Karpas-422 (cell line): ENCODE measurements around the gene FRMPD1. TPM values are rescaled to one million over a fixed set of nuclear protein-coding genes. Genes with fewer than 3 reads are reported as not detected.

Experiments used
- DNase-seq: peaks from one replicate; pipeline ENCODE4 v3.0.0-alpha.2; 2015
- H2AFZ ChIP-seq: fragments of 200-600 bp; sonication (generic); 2 replicates; pipeline ENCODE4 v1.6.1; 2014; ENCODE audit warnings: antibody characterized with exemption, low read length, mixed read lengths
- H3K27ac ChIP-seq: fragments of 200-600 bp; sonication (generic); 2 replicates; pipeline ENCODE4 v1.5.1; 2014; ENCODE audit warnings: mild to moderate bottlenecking, low read length, moderate library complexity
- H3K27me3 ChIP-seq: fragments of 200-600 bp; sonication (generic); 2 replicates; pipeline ENCODE4 v1.6.1; 2014; ENCODE audit warnings: low read length, mixed read lengths
- H3K36me3 ChIP-seq: fragments of 200-600 bp; sonication (generic); 2 replicates; pipeline ENCODE4 v1.6.1; 2014; ENCODE audit warnings: low read length, mixed read lengths; ENCODE audit not compliant: insufficient read depth
- H3K4me1 ChIP-seq: fragments of 200-600 bp; sonication (generic); 2 replicates; pipeline ENCODE4 v1.6.1; 2014; ENCODE audit warnings: mild to moderate bottlenecking, low read length, mixed read lengths
- H3K4me2 ChIP-seq: fragments of 200-600 bp; sonication (generic); 2 replicates; pipeline ENCODE4 v1.6.1; 2014; ENCODE audit warnings: low read length, low read depth, mild to moderate bottlenecking; ENCODE audit not compliant: poor library complexity, severe bottlenecking
- H3K4me3 ChIP-seq: fragments of 200-600 bp; sonication (generic); 2 replicates; pipeline ENCODE4 v1.5.1; 2014; ENCODE audit warnings: mild to moderate bottlenecking, antibody characterized with exemption, low read length, mixed read lengths
- H3K79me2 ChIP-seq: fragments of 200-600 bp; sonication (generic); 2 replicates; pipeline ENCODE4 v1.6.1; 2014; ENCODE audit warnings: mild to moderate bottlenecking, low read length, mixed read lengths
- H3K9ac ChIP-seq: fragments of 200-600 bp; sonication (generic); 2 replicates; pipeline ENCODE4 v1.6.0; 2014; ENCODE audit warnings: low read length
- H3K9me2 ChIP-seq: fragments of 200-600 bp; sonication (generic), shearing (Covaris generic); replicated peaks from 2 replicates; pipeline ENCODE4 v1.6.0; 2014; ENCODE audit warnings: mild to moderate bottlenecking, low read length, moderate library complexity; ENCODE audit not compliant: insufficient read depth
- H3K9me3 ChIP-seq: fragments of 300-700, 200-600 bp; sonication (generic); 2 replicates; pipeline ENCODE4 v1.6.1; 2014; ENCODE audit warnings: low read length, mixed read lengths
- H4K20me1 ChIP-seq: fragments of 200-600 bp; sonication (generic); 2 replicates; pipeline ENCODE4 v1.6.1; 2014; ENCODE audit warnings: mild to moderate bottlenecking, antibody characterized with exemption, low read length, low read depth; ENCODE audit not compliant: insufficient read depth
- total RNA-seq: library from RNA; depleted of rRNA; stranded (reverse); fragments of >200 nt; shearing (Covaris generic); gene quantifications from 2 replicates; pipeline ENCODE4 v1.2.3, GENCODE V29; 2014; ENCODE audit warnings: low replicate concordance

Gene FRMPD1
- total RNA-seq, 1 experiment from 2014 or later = not detected

DNA sequence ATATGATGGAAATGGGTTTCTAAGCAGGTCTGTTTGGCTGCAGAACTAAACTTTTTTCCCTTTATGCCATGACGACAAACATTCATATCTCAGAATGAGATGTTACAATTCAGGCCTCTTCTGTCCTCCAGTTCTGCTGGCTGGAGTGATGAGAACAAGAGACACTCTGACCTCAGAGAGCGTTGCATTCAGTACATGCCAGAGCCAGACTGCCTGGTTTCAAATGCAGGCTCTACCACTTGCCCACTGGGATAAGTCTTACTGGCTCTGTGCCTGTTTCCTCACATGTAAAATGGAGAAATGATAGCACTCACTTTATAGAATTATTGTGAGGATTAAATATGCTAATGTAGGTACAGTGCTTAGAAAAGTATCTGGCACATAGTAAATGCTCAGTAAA lies 33.6 kb upstream of the FRMPD1 start:
- no peaks in the 10 kb centered on the region for H4K20me1 ChIP-seq
- H3K9me3 ChIP-seq = no peaks in the 10 kb centered on the region
- no peaks in the 10 kb centered on the region for H3K27me3 ChIP-seq
- H2AFZ ChIP-seq = no peak overlapping the region
- H3K9ac ChIP-seq = no peak overlapping the region
- H3K79me2 ChIP-seq = no peaks in the 10 kb centered on the region
- DNase-seq = no peak
- H3K36me3 ChIP-seq = no peaks in the 10 kb centered on the region
- no peak overlapping the region for H3K4me2 ChIP-seq
- no peak overlapping the region for H3K4me3 ChIP-seq
- H3K27ac ChIP-seq = no peak overlapping the region
- no peaks in the 10 kb centered on the region for H3K9me2 ChIP-seq
- peaks cover under 1% of the 10 kb centered on the region for H3K4me1 ChIP-seq

DNA sequence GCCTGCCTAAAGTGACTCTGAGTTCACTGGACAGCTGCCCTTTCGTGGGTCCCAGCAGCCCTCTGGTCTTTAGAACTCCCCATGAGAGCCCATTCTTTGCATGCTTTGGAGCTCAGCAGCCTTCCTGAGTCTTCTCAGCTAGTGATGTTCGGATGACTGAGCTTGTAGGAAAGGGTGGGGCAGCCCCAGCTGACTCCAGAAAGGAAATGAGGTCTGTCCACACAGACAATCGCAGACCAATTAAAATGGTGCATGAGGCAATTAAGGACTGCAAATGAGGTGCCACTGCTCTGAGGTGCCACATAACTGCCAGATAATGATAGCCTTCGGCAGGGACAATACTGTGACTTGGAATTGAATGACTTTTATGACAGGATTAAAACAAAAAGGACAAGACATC lies 32.9 kb upstream of the FRMPD1 start:
- H3K9ac ChIP-seq = no peak overlapping the region
- H3K4me3 ChIP-seq = no peak overlapping the region
- H4K20me1 ChIP-seq = no peaks in the 10 kb centered on the region
- no peak overlapping the region for H3K4me2 ChIP-seq
- no peaks in the 10 kb centered on the region for H3K9me3 ChIP-seq
- no peaks in the 10 kb centered on the region for H3K27me3 ChIP-seq
- H3K27ac ChIP-seq = no peak overlapping the region
- DNase-seq = no peak
- no peaks in the 10 kb centered on the region for H3K4me1 ChIP-seq
- no peaks in the 10 kb centered on the region for H3K36me3 ChIP-seq
- H3K79me2 ChIP-seq = no peaks in the 10 kb centered on the region
- H2AFZ ChIP-seq = no peak overlapping the region
- H3K9me2 ChIP-seq = no peaks in the 10 kb centered on the region

DNA sequence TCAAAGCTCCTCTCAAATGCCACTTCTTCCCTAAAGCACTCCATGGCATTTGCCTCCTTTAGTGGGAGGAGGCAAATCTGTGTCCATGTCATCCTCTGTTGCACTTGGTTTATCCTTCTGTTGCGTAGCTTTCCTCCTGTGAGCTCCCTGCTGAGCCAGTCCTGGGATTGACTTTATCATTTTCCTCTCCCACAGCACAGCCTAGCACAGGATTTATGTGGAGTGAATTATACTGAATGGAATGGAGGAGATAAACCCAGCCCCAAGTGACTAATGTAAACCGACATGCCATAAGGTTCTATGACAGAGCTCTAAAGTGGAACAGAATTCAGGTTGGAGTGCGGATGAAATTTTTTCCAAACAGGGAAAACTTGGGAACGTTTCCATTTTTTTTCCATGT lies 31.9 kb upstream of the FRMPD1 start:
- DNase-seq = no peak
- Histone ChIP-seq H3K9me3 (no peaks in the 10 kb centered on the region), H2AFZ (no peak overlapping the region), H3K4me2 (no peak overlapping the region), H3K9ac (no peak overlapping the region), H3K27ac (no peak overlapping the region), H3K36me3 (no peaks in the 10 kb centered on the region), H3K79me2 (no peaks in the 10 kb centered on the region), H3K27me3 (no peaks in the 10 kb centered on the region), H3K9me2 (no peaks in the 10 kb centered on the region), H3K4me3 (no peak overlapping the region), H3K4me1 (no peaks in the 10 kb centered on the region), H4K20me1 (no peaks in the 10 kb centered on the region)

DNA sequence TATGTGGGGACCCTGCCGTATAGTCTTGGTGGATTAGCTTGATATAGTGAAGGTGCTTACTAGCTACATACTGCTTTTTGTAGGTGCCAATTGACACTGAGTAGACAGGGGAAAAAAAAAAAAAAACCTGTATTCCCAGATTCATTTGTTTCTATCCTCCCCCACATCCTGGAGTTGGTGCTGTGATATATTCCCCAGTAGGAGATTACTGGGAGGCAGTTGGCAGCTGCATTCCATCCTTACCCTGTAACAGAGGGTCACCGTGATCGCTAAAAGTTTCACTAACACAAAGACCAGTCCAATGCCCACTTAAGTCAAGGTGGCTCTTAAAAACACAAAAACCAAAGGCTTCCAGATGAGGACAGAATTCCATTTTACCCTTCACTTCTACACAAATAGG lies 30.9 kb upstream of the FRMPD1 start:
- Histone ChIP-seq H3K9me3 (no peaks in the 10 kb centered on the region), H3K27me3 (no peaks in the 10 kb centered on the region)
- no peak for DNase-seq

DNA sequence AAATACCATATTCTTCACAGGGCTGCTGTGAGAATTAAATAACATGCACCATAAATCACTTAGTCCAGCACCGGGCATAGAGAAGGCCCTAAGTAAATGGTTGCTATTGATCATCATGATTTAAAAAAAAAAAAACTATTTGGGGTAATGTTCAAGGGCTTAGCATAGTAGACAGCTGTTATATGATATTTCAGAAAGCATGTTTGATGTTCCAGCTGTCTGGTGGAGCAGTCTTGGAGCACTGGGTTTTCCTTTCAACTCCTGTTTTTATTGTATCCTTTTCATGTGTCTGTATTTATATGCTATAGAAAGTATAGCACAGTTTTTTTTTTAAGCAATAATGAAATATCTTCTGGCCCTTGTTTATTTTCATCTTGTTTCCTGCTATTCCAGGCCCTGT lies 30.4 kb upstream of the FRMPD1 start:
- H3K9me2 ChIP-seq = no peaks in the 10 kb centered on the region
- H3K9me3 ChIP-seq = no peaks in the 10 kb centered on the region
- H3K79me2 ChIP-seq = no peaks in the 10 kb centered on the region
- no peak overlapping the region for H3K4me2 ChIP-seq
- H4K20me1 ChIP-seq = no peaks in the 10 kb centered on the region
- no peaks in the 10 kb centered on the region for H3K4me1 ChIP-seq
- no peak overlapping the region for H2AFZ ChIP-seq
- H3K36me3 ChIP-seq = no peaks in the 10 kb centered on the region
- DNase-seq = no peak
- H3K9ac ChIP-seq = no peak overlapping the region
- no peak overlapping the region for H3K27ac ChIP-seq
- no peak overlapping the region for H3K4me3 ChIP-seq
- no peaks in the 10 kb centered on the region for H3K27me3 ChIP-seq

More for the DNA sequence above, 30.9 kb upstream of the FRMPD1 start:
- no peak overlapping the region for H3K4me3 ChIP-seq
- H3K4me2 ChIP-seq = no peak overlapping the region
- no peaks in the 10 kb centered on the region for H4K20me1 ChIP-seq
- no peak overlapping the region for H3K27ac ChIP-seq
- H3K79me2 ChIP-seq = no peaks in the 10 kb centered on the region
- no peak overlapping the region for H2AFZ ChIP-seq
- no peaks in the 10 kb centered on the region for H3K36me3 ChIP-seq
- no peaks in the 10 kb centered on the region for H3K4me1 ChIP-seq
- no peak overlapping the region for H3K9ac ChIP-seq
- H3K9me2 ChIP-seq = no peaks in the 10 kb centered on the region

DNA sequence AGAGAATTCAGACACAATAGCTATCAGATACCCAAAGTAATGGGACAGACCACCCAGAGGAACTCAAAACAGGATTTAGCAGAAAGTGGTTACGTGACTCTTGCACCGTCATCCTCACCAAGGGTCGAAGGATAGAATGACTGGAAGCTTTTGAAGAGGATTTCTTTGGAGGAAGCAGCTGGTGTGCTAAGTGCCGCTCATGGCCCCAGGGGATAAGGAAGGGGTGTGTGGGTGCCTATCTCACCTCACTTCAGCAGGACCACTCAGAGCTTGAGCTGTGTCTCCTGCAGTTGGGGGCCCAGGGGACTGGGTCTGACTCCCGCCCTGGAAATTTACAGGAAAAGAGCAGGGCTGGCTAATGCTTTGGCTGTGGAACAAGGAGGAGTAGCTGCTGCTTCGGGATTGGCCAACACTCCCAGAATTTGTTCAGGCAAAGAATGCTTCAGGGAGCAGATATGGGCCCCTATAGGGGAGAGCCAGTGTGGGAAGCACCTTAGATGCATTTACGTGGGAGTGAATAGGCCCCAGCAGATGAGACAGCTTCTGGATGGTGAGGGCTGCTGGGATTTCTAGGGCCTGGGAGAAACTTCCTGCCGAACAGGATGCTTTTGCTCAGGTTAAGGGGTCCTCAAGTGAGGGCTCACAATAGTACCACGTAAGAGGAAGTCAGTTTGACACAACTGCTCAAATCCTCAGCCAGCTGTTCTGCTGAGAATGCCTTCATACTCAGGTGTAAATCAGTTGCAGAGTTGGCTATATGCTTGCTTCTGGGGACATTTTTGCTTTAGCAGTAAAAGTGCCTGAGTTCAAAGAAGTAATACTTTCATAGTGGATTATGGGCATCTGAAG lies 29.3 kb upstream of the FRMPD1 start:
- Histone ChIP-seq H3K9ac (no peak overlapping the region), H3K9me2 (no peaks in the 10 kb centered on the region), H3K4me1 (no peaks in the 10 kb centered on the region), H4K20me1 (no peaks in the 10 kb centered on the region), H3K79me2 (no peaks in the 10 kb centered on the region), H2AFZ (no peak overlapping the region), H3K4me3 (no peak overlapping the region), H3K27me3 (no peaks in the 10 kb centered on the region), H3K9me3 (no peaks in the 10 kb centered on the region), H3K27ac (no peak overlapping the region), H3K36me3 (no peaks in the 10 kb centered on the region), H3K4me2 (no peak overlapping the region)
- no peak for DNase-seq

DNA sequence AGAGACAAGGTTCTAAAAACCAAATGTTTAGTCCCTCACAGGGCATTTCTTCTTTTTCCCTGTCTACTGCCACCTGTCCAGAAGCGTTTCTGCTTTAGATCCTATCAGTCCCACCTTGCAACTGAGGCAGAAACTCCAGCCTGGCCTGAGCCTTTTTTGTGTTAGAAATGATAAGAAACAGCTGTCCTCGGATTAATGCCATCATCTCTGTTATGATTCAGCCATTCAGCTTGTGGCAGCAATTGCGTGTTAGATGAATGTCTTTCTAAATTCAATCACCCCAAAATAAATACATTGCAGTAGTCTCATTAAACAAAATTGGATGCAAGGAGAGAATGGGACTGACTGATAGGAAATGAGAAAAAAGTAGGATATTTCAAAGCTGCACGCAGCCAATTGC lies 28.3 kb upstream of the FRMPD1 start:
- no peak overlapping the region for H2AFZ ChIP-seq
- no peaks in the 10 kb centered on the region for H3K9me3 ChIP-seq
- no peaks in the 10 kb centered on the region for H3K36me3 ChIP-seq
- H3K4me2 ChIP-seq = no peak overlapping the region
- H3K4me3 ChIP-seq = no peak overlapping the region
- H4K20me1 ChIP-seq = no peaks in the 10 kb centered on the region
- no peak for DNase-seq
- no peak overlapping the region for H3K9ac ChIP-seq
- H3K79me2 ChIP-seq = no peaks in the 10 kb centered on the region
- H3K4me1 ChIP-seq = peaks cover 4% of the 10 kb centered on the region
- no peaks in the 10 kb centered on the region for H3K9me2 ChIP-seq
- no peaks in the 10 kb centered on the region for H3K27me3 ChIP-seq
- no peak overlapping the region for H3K27ac ChIP-seq

DNA sequence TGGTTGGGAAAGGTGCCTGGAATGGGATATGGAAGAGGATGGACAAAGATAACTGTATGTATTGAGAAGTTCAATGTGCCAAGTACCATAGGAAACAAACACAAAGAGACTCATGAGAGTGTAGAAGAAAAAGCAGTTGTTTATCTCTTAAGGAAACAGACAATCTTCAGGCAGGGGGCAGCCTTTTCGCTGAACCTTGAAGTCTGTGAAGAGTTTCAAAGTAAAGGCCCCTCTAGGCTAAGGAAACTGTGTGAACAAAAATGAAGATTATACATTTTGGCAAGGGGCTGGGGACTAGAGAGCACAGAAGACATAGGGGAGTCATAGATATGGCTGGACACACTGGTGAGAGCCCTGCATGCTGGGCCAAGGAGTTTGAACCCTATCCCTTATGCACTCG lies 27.5 kb upstream of the FRMPD1 start:
- Histone ChIP-seq H2AFZ (no peak overlapping the region), H3K27me3 (no peaks in the 10 kb centered on the region), H3K4me2 (no peak overlapping the region), H3K9me2 (no peaks in the 10 kb centered on the region), H3K27ac (no peak overlapping the region), H3K79me2 (no peaks in the 10 kb centered on the region), H3K4me3 (no peak overlapping the region), H4K20me1 (no peaks in the 10 kb centered on the region), H3K36me3 (no peaks in the 10 kb centered on the region), H3K9me3 (no peaks in the 10 kb centered on the region), H3K4me1 (peaks cover 4% of the 10 kb centered on the region), H3K9ac (no peak overlapping the region)
- no peak for DNase-seq
